HEK293 (cell line): Measurements from ENCODE around the gene CARS1.
A peak's percentile ranks its signal among the peaks of the same experiment; 100 is the strongest.

Experiments used
- HIC1 ChIP-seq: fragments of 450-650 bp; formaldehyde crosslinking; IDR thresholded peaks from 2 replicates; pipeline ENCODE4 v1.5.1; 2016; ENCODE audit warnings: missing biosample characterization, missing genetic modification characterization
- TRIM28 ChIP-seq: IDR thresholded peaks from 2 replicates; pipeline ENCODE4 v1.6.1; 2011; ENCODE audit warnings: low read length, control low read depth, borderline replicate concordance
- ZBTB10 ChIP-seq: fragments of 450-650 bp; formaldehyde crosslinking; IDR thresholded peaks from 2 replicates; pipeline ENCODE4 v1.5.1; 2016; ENCODE audit warnings: missing biosample characterization, missing genetic modification characterization
- ZBTB11 ChIP-seq: fragments of 450-650 bp; formaldehyde crosslinking; conservative IDR thresholded peaks from 2 replicates; pipeline ENCODE4 v1.5.1; 2016; ENCODE audit warnings: low read depth, missing biosample characterization, missing genetic modification characterization
- ZBTB20 ChIP-seq: fragments of 450-650 bp; formaldehyde crosslinking; IDR thresholded peaks from 2 replicates; pipeline ENCODE4 v1.5.1; 2016; ENCODE audit warnings: missing biosample characterization, missing genetic modification characterization
- ZNF112 ChIP-seq: fragments of 450-650 bp; formaldehyde crosslinking; IDR thresholded peaks from 2 replicates; pipeline ENCODE4 v1.5.0; 2017; ENCODE audit warnings: missing biosample characterization, missing genetic modification characterization
- ZNF132 ChIP-seq: fragments of 450-650 bp; formaldehyde crosslinking; IDR thresholded peaks from 2 replicates; pipeline ENCODE4 v1.5.1; 2017; ENCODE audit warnings: missing biosample characterization, missing genetic modification characterization, borderline replicate concordance
- ZNF146 ChIP-seq: fragments of 450-650 bp; formaldehyde crosslinking; IDR thresholded peaks from 2 replicates; pipeline ENCODE4 v1.5.1; 2016; ENCODE audit warnings: missing biosample characterization, missing genetic modification characterization
- ZNF174 ChIP-seq: fragments of 450-650 bp; formaldehyde crosslinking; IDR thresholded peaks from 2 replicates; pipeline ENCODE4 v1.5.0; 2017; ENCODE audit warnings: missing biosample characterization, mild to moderate bottlenecking, missing genetic modification characterization
- ZNF202 ChIP-seq: fragments of 450-650 bp; formaldehyde crosslinking; IDR thresholded peaks from 2 replicates; pipeline ENCODE4 v1.5.1; 2016; ENCODE audit warnings: missing biosample characterization, missing genetic modification characterization, borderline replicate concordance
- ZNF223 ChIP-seq: fragments of 450-650 bp; formaldehyde crosslinking; IDR thresholded peaks from 2 replicates; pipeline ENCODE4 v1.5.1; 2016; ENCODE audit warnings: missing biosample characterization, missing genetic modification characterization
- ZNF280C ChIP-seq: fragments of 450-650 bp; formaldehyde crosslinking; IDR thresholded peaks from 2 replicates; pipeline ENCODE4 v1.5.1; 2016; ENCODE audit warnings: missing biosample characterization, missing genetic modification characterization
- ZNF292 ChIP-seq: fragments of 450-650 bp; formaldehyde crosslinking; IDR thresholded peaks from 2 replicates; pipeline ENCODE4 v1.5.1; 2016; ENCODE audit warnings: low read depth, missing biosample characterization, missing genetic modification characterization, borderline replicate concordance
- ZNF37A ChIP-seq: fragments of 450-650 bp; IDR thresholded peaks from 2 replicates; pipeline ENCODE4 v1.5.1; 2018; ENCODE audit warnings: missing biosample characterization, missing genetic modification characterization
- ZNF426 ChIP-seq: fragments of 450-650 bp; formaldehyde crosslinking; IDR thresholded peaks from 2 replicates; pipeline ENCODE4 v1.5.1; 2017; ENCODE audit warnings: missing biosample characterization, missing genetic modification characterization, mild to moderate bottlenecking, inconsistent platforms, moderate library complexity
- ZNF488 ChIP-seq: fragments of 450-650 bp; formaldehyde crosslinking; IDR thresholded peaks from 2 replicates; pipeline ENCODE4 v1.5.1; 2016; ENCODE audit warnings: missing biosample characterization, missing genetic modification characterization
- ZNF510 ChIP-seq: fragments of 450-650 bp; formaldehyde crosslinking; IDR thresholded peaks from 2 replicates; pipeline ENCODE4 v1.5.1; 2018; ENCODE audit warnings: mild to moderate bottlenecking, missing genetic modification characterization, missing biosample characterization; ENCODE audit not compliant: insufficient replicate concordance
- ZNF514 ChIP-seq: fragments of 450-650 bp; formaldehyde crosslinking; IDR thresholded peaks from 2 replicates; pipeline ENCODE4 v1.5.1; 2016; ENCODE audit warnings: missing biosample characterization, missing genetic modification characterization
- ZNF521 ChIP-seq: fragments of 450-650 bp; formaldehyde crosslinking; IDR thresholded peaks from 2 replicates; pipeline ENCODE4 v1.5.1; 2017; ENCODE audit warnings: missing biosample characterization, mild to moderate bottlenecking, missing genetic modification characterization
- ZNF600 ChIP-seq: fragments of 450-650 bp; formaldehyde crosslinking; IDR thresholded peaks from 2 replicates; pipeline ENCODE4 v1.5.1; 2016; ENCODE audit warnings: missing biosample characterization, missing genetic modification characterization
- ZNF639 ChIP-seq: fragments of 450-650 bp; formaldehyde crosslinking; IDR thresholded peaks from 2 replicates; pipeline ENCODE4 v1.5.1; 2016; ENCODE audit warnings: missing biosample characterization, missing genetic modification characterization
- ZNF701 ChIP-seq: fragments of 450-650 bp; formaldehyde crosslinking; IDR thresholded peaks from 2 replicates; pipeline ENCODE4 v1.5.1; 2016; ENCODE audit warnings: missing biosample characterization, missing genetic modification characterization
- ZNF76 ChIP-seq: fragments of 450-650 bp; formaldehyde crosslinking; IDR thresholded peaks from 2 replicates; pipeline ENCODE4; 2016; ENCODE audit warnings: low read depth, missing biosample characterization, missing genetic modification characterization, borderline replicate concordance
- ZNF776 ChIP-seq: fragments of 450-650 bp; formaldehyde crosslinking; IDR thresholded peaks from 2 replicates; pipeline ENCODE4 v1.5.0; 2017; ENCODE audit warnings: missing biosample characterization, missing genetic modification characterization, borderline replicate concordance

The CARS1 gene

GRCh38 chr11:2992234-2992996, 64.8 kb downstream of the CARS1 start, which contains the start of gene NAP1L4 (continued):
- peak; percentile 17; the same call in 1 of the 2 replicates for TF ChIP-seq ZNF639
- TF ChIP-seq ZNF521 (tag by site-specific recombination) = no peak
- TF ChIP-seq ZNF132 = no peak
- TF ChIP-seq ZBTB11 (tag by site-specific recombination) = peak; percentile 91
- 0 out of 2 replicates have a peak, but pooled peaks have one; percentile 71 for TF ChIP-seq ZNF223
- TF ChIP-seq ZNF514 (tag by site-specific recombination) = no peak
- TF ChIP-seq ZNF112 (tag by site-specific recombination) = no peak
- TF ChIP-seq TRIM28 = 0 out of 2 replicates have a peak, but pooled peaks have one; percentile 50
- TF ChIP-seq ZNF776 (tag by site-specific recombination) = no peak
- TF ChIP-seq ZNF76 (tag by site-specific recombination) = peak; percentile 40; the same call in 1 of the 2 replicates
- no peak for TF ChIP-seq ZNF280C
- TF ChIP-seq ZNF174 (tag by site-specific recombination) = no peak
- TF ChIP-seq ZBTB20 (tag by site-specific recombination) = peak; percentile 98
- TF ChIP-seq ZNF202 (tag by site-specific recombination) = no peak
- TF ChIP-seq ZBTB10 (tag by site-specific recombination) = peak; percentile 83
- peak; percentile 30; the same call in 1 of the 2 replicates for TF ChIP-seq ZNF600 (tag by site-specific recombination)
- TF ChIP-seq ZNF37A (tag by site-specific recombination) = no peak
- TF ChIP-seq ZNF701 (tag by site-specific recombination) = no peak
- no peak for TF ChIP-seq ZNF510 (tag by site-specific recombination)
- no peak for TF ChIP-seq ZNF292 (tag by site-specific recombination)
- TF ChIP-seq HIC1 (tag by site-specific recombination) = 0 out of 2 replicates have a peak, but pooled peaks have one; percentile 51
- no peak for TF ChIP-seq ZNF426 (tag by site-specific recombination)
- no peak for TF ChIP-seq ZNF146 (tag by site-specific recombination)
- no peak for TF ChIP-seq ZNF488
